Astrocyte of the cerebellum (primary cell): ENCODE measurements around the gene MLANA.
A peak's percentile ranks its signal among the peaks of the same experiment; 100 is the strongest.
"Not testable (repeated sequence)": the region's sequence is repeated elsewhere in the genome, so short reads cannot be mapped to it uniquely, and the experiment has no call there.

Experiments used
- DNase-seq: peaks from one replicate; pipeline ENCODE4 v3.0.0-alpha.2; 2011; ENCODE audit warnings: low read depth
- H3K4me3 ChIP-seq: 2 replicates; pipeline ENCODE4 v1.5.1; 2011; ENCODE audit warnings: mild to moderate bottlenecking, low read depth, low read length, moderate library complexity
- in situ Hi-C: cut with HindIII; loops from 2 replicates; pipeline ENCODE4 v1.10.0; 2017; ENCODE audit warnings: low sequenced_read_pairs
- TF ChIP-seq, protein P1 (sequence below): IDR thresholded peaks from 2 replicates; pipeline ENCODE4 v1.5.1; 2012; ENCODE audit warnings: low read length, low read depth, moderate library complexity, mild to moderate bottlenecking; ENCODE audit errors: missing control alignments

The MLANA gene

DNA sequence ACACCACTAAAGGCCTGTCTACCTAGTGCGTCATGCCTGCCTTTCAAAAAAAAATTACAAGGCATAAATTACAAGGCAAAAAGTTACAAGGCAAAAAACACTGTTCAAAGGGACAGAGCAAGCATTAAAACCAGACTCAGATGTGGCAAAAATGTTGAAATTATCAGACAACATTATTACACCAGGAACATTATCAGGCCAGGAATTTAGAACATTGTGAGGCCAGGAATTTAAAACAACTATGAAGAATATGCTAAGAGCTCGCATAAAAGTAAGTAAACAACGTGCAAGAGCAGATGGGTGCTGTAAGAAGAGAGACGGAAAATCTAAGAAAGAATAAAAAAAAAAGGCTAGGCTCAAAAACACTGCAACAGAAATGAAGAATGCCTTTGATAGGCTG lies 18.2 kb upstream of the MLANA start:
- no peak overlapping the region for H3K4me3 ChIP-seq
- TF ChIP-seq, protein P1, sequence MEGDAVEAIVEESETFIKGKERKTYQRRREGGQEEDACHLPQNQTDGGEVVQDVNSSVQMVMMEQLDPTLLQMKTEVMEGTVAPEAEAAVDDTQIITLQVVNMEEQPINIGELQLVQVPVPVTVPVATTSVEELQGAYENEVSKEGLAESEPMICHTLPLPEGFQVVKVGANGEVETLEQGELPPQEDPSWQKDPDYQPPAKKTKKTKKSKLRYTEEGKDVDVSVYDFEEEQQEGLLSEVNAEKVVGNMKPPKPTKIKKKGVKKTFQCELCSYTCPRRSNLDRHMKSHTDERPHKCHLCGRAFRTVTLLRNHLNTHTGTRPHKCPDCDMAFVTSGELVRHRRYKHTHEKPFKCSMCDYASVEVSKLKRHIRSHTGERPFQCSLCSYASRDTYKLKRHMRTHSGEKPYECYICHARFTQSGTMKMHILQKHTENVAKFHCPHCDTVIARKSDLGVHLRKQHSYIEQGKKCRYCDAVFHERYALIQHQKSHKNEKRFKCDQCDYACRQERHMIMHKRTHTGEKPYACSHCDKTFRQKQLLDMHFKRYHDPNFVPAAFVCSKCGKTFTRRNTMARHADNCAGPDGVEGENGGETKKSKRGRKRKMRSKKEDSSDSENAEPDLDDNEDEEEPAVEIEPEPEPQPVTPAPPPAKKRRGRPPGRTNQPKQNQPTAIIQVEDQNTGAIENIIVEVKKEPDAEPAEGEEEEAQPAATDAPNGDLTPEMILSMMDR: no peak
- DNase-seq: no peak
- in situ Hi-C loops: no loop called here

DNA sequence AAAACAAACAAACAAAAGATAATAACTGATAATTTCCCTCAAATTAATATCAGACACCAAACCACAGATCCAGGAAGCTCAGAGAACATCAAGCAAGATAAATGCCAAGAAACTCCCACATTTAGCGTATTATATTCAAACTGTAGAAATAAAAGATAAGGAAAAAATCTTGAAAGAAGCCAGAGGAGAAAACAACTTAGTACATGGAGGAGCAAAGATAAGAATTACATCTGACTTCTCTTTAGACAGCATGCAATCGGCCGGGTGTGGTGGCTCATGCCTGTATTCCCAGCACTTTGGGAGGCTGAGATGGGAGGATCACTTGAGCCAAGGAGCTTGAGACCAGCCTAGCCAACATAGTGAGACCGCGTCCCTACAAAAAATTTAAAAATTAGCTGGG lies 17.2 kb upstream of the MLANA start:
- in situ Hi-C loops: no loop called here
- H3K4me3 ChIP-seq: no peak overlapping the region
- TF ChIP-seq, protein P1: no peak
- DNase-seq: no peak

DNA sequence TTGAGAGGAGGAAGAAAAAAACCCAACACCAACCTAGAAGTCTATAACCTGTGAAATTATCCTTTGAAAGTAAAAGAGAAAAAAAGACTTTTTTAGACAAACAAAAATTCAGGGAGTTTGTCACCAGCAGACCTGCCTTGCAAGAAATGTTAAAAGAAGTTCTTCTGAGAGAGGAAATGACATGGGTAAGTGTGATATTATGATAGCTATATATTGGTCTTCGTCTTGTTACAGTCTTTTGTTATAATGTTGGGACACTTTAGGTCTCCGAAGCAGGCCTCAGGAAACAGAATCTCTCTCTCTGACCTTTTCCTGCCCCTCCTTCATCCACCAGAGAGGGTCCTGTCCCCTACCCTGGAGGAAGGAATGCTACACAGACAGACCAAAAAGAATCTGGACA lies 16.6 kb upstream of the MLANA start:
- no peak for DNase-seq
- in situ Hi-C loops: no loop called here
- no peak overlapping the region for H3K4me3 ChIP-seq
- TF ChIP-seq, protein P1: no peak

DNA sequence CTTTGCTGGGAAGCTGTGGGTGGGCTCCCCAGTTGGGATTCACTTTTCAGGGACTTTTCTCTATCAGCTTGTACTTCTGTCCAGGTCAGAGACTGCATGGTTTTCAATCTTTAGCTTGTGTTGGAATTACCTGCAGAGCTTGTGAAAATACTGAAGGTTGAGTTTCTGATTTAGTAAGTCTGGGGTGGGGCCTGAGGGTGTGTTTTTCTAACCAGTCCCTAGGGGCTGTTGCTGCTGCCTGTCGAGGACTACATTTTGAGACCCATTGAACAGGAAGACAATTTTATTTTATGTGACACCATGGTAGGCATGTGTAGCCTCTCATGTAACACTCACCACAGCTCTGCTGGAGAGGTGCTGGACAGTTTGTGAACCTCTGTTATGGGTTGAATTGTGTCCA lies 14.7 kb upstream of the MLANA start:
- DNase-seq: no peak
- in situ Hi-C loops: no loop called here
- no peak overlapping the region for H3K4me3 ChIP-seq
- TF ChIP-seq, protein P1: no peak

DNA sequence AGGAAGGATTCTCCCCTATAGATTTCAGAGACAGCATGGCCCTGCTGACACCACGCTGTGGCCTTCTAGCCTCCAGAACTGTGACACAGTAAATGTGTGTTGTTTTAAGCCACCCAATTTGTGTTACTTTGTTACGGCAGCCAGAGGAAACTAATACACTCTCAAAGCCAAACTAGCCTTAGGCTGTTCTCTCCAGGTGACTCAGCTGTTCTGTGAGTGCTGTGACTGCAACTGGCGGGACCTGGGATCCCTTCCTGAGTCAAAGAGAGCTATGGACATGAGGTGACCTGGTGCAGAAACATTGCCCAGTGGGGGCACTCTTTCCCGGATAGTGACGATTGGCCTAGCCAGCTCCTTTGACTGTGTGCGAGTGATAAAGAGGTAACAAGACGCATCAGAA lies 14.0 kb upstream of the MLANA start:
- in situ Hi-C loops: no loop called here
- no peak overlapping the region for H3K4me3 ChIP-seq
- no peak for DNase-seq
- TF ChIP-seq, protein P1: no peak

DNA sequence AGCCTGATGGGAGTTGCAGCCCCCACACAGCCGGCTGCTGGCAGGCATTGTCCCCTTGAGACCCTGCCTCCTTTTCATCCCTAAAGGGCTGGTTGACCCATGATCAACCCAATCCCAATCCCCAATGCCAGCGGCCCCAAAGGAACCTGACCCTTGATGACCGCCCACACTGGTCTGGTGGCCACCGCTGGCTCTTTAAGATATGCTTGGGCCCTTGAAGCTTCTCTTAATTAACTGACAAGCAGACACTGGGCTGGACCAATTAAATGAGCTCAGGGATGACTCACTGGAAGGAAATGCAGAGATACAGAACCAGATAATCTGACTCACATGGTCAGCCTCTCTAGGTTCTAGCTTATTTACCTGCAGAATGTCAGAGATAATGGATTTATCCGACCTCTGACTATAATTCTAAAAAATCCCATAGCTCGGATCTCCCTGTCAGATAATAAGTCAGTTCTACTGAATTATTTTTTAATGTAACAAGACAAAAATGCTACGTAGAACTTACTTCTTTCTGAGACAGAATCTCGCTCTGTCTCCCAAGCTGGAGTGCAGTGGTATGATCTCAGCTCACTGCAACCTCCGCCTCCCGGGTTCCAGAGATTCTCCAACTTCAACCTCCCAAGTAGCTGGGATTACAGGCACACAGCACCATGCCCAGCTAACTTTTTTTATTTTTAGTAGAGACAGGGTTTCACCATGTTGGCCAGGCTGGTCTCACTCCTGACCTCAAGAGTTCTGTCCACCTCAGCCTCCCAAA lies 11.1 kb upstream of the MLANA start:
- H3K4me3 ChIP-seq: no peak overlapping the region
- in situ Hi-C loops: no loop called here
- TF ChIP-seq, protein P1: no peak
- peak; percentile 15 for DNase-seq

DNA sequence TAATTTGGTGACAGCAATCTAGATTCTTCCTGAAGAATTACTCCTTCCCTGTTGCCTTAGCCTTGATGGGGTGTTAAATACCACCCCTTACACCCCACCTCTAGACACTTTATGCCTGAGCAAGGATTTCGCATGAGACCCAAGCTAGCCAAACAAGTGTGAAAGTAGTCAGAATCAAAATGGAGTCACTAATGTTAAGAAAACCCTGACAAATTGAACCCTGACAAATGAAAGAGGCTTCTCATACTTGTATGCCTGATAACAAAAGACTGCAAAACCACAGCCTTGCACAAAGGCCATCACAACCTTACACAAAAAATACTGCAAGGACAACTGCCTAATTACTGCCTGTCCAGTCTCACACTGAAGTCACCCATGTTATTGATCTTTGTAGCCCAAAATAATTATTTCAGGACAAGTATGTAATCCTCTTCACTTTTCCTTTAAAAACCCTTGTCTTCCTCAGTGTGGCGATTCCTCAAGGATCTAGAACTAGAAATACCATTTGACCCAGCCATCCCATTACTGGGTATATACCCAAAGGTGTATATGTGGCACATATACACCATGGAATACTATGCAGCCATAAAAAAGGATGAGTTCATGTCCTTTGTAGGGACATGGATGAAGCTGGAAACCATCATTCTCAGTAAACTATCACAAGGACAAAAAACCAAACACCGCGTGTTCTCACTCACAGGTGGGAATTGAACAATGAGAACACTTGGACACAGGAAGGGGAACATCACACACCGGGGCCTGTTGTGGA lies 8.3 kb upstream of the MLANA start:
- H3K4me3 ChIP-seq, in situ Hi-C loops, DNase-seq: not testable (repeated sequence)
